ENCODE results near the gene HSD17B3. TPM values are rescaled to one million over a fixed set of nuclear protein-coding genes. Genes with fewer than 3 reads are reported as not detected.

The HSD17B3 gene
- total and polyA plus RNA-seq, 10 of the 15 experiments (the other 5 are each of a cell fraction or from before 2014, with no cell fraction given) = not detected

- WGBS (ENCODE audit: insufficient coverage, insufficient replicate concordance, low lambda C conversion rate, missing lambda C conversion rate) = 0% methylated on average over 2 of the region's 2 CpGs
- H3K36me3 ChIP-seq (ENCODE audit: control insufficient read depth in 2 of 2, insufficient read depth in 2 of 2, low read length in 1 of 2) = no peaks in the 10 kb centered on the region
- TF ChIP-seq GABPA (IDR thresholded peaks at IDR 0.05; ENCODE audit: low read depth) (no peak), EGR1 (IDR thresholded peaks at IDR 0.05; ENCODE audit: borderline replicate concordance in 1 of 2, low read depth in 2 of 2, low read length in 2 of 2) (no peak), EP300 (IDR thresholded peaks at IDR 0.05; ENCODE audit: borderline replicate concordance in 1 of 2, control insufficient read depth in 1 of 2, low read depth in 2 of 2, low read length in 2 of 2) (no peak), MTA3 (IDR thresholded peaks at IDR 0.05; ENCODE audit: borderline replicate concordance, low read length) (no peak)
- no peak for DNase-seq (ENCODE audit: low read depth, low spot score)
- SMC1A ChIA-PET (ENCODE audit: uncharacterized antibody, unreplicated experiment) = no interaction called here
- FAIRE-seq = no peak
- no peaks in the 10 kb centered on the region for H3K4me1 ChIP-seq (ENCODE audit: control insufficient read depth, insufficient read depth, low read length)
- POLR2A ChIA-PET = no interaction called here
- RAD21 ChIA-PET (ENCODE audit: unreplicated experiment) = no interaction called here
- no peaks in the 10 kb centered on the region for H3K27me3 ChIP-seq (replicated peaks in 1 of 2; ENCODE audit: control insufficient read depth in 2 of 2, insufficient read depth in 2 of 2, low read length in 1 of 2)
- H3K79me2 ChIP-seq (ENCODE audit: control insufficient read depth, insufficient read depth, low read length) = no peaks in the 10 kb centered on the region
- no peak overlapping the region for H3K4me2 ChIP-seq (ENCODE audit: control insufficient read depth, insufficient read depth)
- no peak overlapping the region for H3K4me3 ChIP-seq
- no peak for ATAC-seq
- no TSS peak for BruUV-seq (replicated peaks)
- no peak overlapping the region for H2AFZ ChIP-seq (ENCODE audit: control insufficient read depth, low read depth, low read length)
- H4K20me1 ChIP-seq (ENCODE audit: control insufficient read depth, insufficient read depth) = no peaks in the 10 kb centered on the region
- H3K27ac ChIP-seq (ENCODE audit: control insufficient read depth, insufficient read depth) = no peak overlapping the region
- no peak overlapping the region for H3K9ac ChIP-seq (ENCODE audit: control insufficient read depth, insufficient read depth, low read length)
- in situ Hi-C loops (cut with MboI) = no loop called here
- CTCF ChIA-PET = no interaction called here
- no peaks in the 10 kb centered on the region; the same call in 1 of the 3 replicates for H3K9me3 ChIP-seq (replicated peaks; ENCODE audit: control insufficient read depth, insufficient read depth, low read length)
- intact Hi-C loops (cut with micrococcal nuclease; ENCODE audit: unreplicated experiment) = no loop called here
These were observed 27.0 kb downstream of the HSD17B3 start for GRCh38 chr9:96274939-96275338.

- DNase-seq (ENCODE audit: low read depth, low spot score) (no peak), FAIRE-seq (no peak), ATAC-seq (no peak)
- BruUV-seq (replicated peaks) = no TSS peak
- ChIA-PET POLR2A (no interaction called here), SMC1A (ENCODE audit: uncharacterized antibody, unreplicated experiment) (no interaction called here), CTCF (interaction anchor here (0.9 kb wide), 1 partner anchor 43 kb away, joined by 3 read pairs; no protein-coding TSS in a partner anchor), RAD21 (ENCODE audit: unreplicated experiment) (no interaction called here)
- Histone ChIP-seq H3K27ac (ENCODE audit: control insufficient read depth, insufficient read depth) (no peak overlapping the region), H3K36me3 (ENCODE audit: control insufficient read depth in 2 of 2, insufficient read depth in 2 of 2, low read length in 1 of 2) (no peaks in the 10 kb centered on the region), H3K27me3 (replicated peaks in 1 of 2; ENCODE audit: control insufficient read depth in 2 of 2, insufficient read depth in 2 of 2, low read length in 1 of 2) (no peaks in the 10 kb centered on the region), H3K4me3 (no peak overlapping the region), H4K20me1 (ENCODE audit: control insufficient read depth, insufficient read depth) (no peaks in the 10 kb centered on the region), H3K4me2 (ENCODE audit: control insufficient read depth, insufficient read depth) (no peak overlapping the region), H3K4me1 (ENCODE audit: control insufficient read depth, insufficient read depth, low read length) (no peaks in the 10 kb centered on the region), H3K79me2 (ENCODE audit: control insufficient read depth, insufficient read depth, low read length) (no peaks in the 10 kb centered on the region), H2AFZ (ENCODE audit: control insufficient read depth, low read depth, low read length) (no peak overlapping the region), H3K9me3 (replicated peaks; ENCODE audit: control insufficient read depth, insufficient read depth, low read length) (no peaks in the 10 kb centered on the region; the same call in 1 of the 3 replicates), H3K9ac (ENCODE audit: control insufficient read depth, insufficient read depth, low read length) (no peak overlapping the region)
- in situ Hi-C loops (cut with MboI) (no loop called here), intact Hi-C loops (cut with micrococcal nuclease; ENCODE audit: unreplicated experiment) (no loop called here)
- WGBS (ENCODE audit: insufficient coverage, insufficient replicate concordance, low lambda C conversion rate, missing lambda C conversion rate) = 93% methylated on average over 1 of the region's 1 CpG
- TF ChIP-seq TARDBP (IDR thresholded peaks at IDR 0.05; ENCODE audit: borderline replicate concordance) (no peak), FOXK2 (IDR thresholded peaks at IDR 0.05) (no peak), NKRF (conservative IDR thresholded peaks at IDR 0.05) (no peak), IRF4 (IDR thresholded peaks at IDR 0.05; ENCODE audit: low read depth, low read length) (no peak), ZNF622 (IDR thresholded peaks at IDR 0.05) (no peak), NR2F1 (conservative IDR thresholded peaks at IDR 0.05) (no peak), ZSCAN29 (IDR thresholded peaks at IDR 0.05) (no peak), CHD4 (IDR thresholded peaks at IDR 0.05) (no peak), EZH2 (IDR thresholded peaks at IDR 0.05; ENCODE audit: borderline replicate concordance, control insufficient read depth, low read depth, low read length) (no peak)
These were observed 31.7 kb downstream of the HSD17B3 start for GRCh38 chr9:96270236-96270744.
